Anterior cingulate cortex (tissue), 58 donors: ENCODE measurements around the gene VTI1A.

ENCODE experiments used
- DNase-seq, 58 donors: peaks; one replicate each; lab custom pipeline; 2025; lab: John Stamatoyannopoulos, UW

The VTI1A gene

GRCh38 chr10:112738606-112739591, 291.9 kb downstream of the VTI1A start:
- no peak for DNase-seq

- DNase-seq = no peak
Measured at GRCh38 chr10:112739592-112740353, 292.8 kb downstream of the VTI1A start.

GRCh38 chr10:112741830-112742402, 294.9 kb downstream of the VTI1A start:
- no peak for DNase-seq

GRCh38 chr10:112744181-112745096, 297.4 kb downstream of the VTI1A start:
- no peak for DNase-seq

GRCh38 chr10:112746329-112746728, 299.3 kb downstream of the VTI1A start:
- DNase-seq = no peak

- no peak for DNase-seq
Measured at GRCh38 chr10:112750427-112751167, 303.6 kb downstream of the VTI1A start.

GRCh38 chr10:112751651-112752050, 304.6 kb downstream of the VTI1A start:
- no peak for DNase-seq

- no peak for DNase-seq
Measured at GRCh38 chr10:112752288-112752687, 305.3 kb downstream of the VTI1A start.

- DNase-seq = no peak
Measured at GRCh38 chr10:112753961-112754411, 307.0 kb downstream of the VTI1A start.

- DNase-seq = peak in 34 of 58 donors; percentile 5 to 81 (median 24)
Measured at GRCh38 chr10:112755446-112756234, 308.6 kb downstream of the VTI1A start.

GRCh38 chr10:112756235-112756527, 309.2 kb downstream of the VTI1A start:
- peak in 1 of 58 donors; percentile 33 for DNase-seq

- DNase-seq = no peak
Measured at GRCh38 chr10:112758961-112759360, 311.9 kb downstream of the VTI1A start.

- DNase-seq = no peak
Measured at GRCh38 chr10:112759496-112759895, 312.5 kb downstream of the VTI1A start.

GRCh38 chr10:112761256-112761655, 314.2 kb downstream of the VTI1A start:
- DNase-seq = no peak

- no peak for DNase-seq
Measured at GRCh38 chr10:112763916-112764520, 317.0 kb downstream of the VTI1A start.

GRCh38 chr10:112765717-112766235, 318.8 kb downstream of the VTI1A start:
- no peak for DNase-seq

- no peak for DNase-seq
Measured at GRCh38 chr10:112766636-112767035, 319.6 kb downstream of the VTI1A start.

GRCh38 chr10:112767156-112767555, 320.1 kb downstream of the VTI1A start:
- DNase-seq = no peak
